ENCODE measurements around the gene UNC5C. TPM values are rescaled to one million over a fixed set of nuclear protein-coding genes. Genes with fewer than 3 reads are reported as not detected.

Gene UNC5C
- polyA plus RNA-seq, 1 of the 3 experiments (the other 2 are of a cell fraction): 3.3 TPM

- peak; percentile 52; the same call in 1 of the 2 replicates for TF ChIP-seq REST (IDR thresholded peaks at IDR 0.05; ENCODE audit: low read depth, low read length)
- peak; percentile 88 for TF ChIP-seq MXI1 (IDR thresholded peaks at IDR 0.05; ENCODE audit: low read depth, low read length)
- peak; percentile 93 for TF ChIP-seq GATA2 (CRISPR knock-in tag; IDR thresholded peaks at IDR 0.05)
- TF ChIP-seq JUND (IDR thresholded peaks at IDR 0.05): peak; percentile 12; the same call in 1 of the 2 replicates
- no peak for TF ChIP-seq EZH2phosphoT487 (IDR thresholded peaks at IDR 0.05; ENCODE audit: borderline replicate concordance, low read depth)
- peak; percentile 40 for TF ChIP-seq PBX3 (IDR thresholded peaks at IDR 0.05)
- TF ChIP-seq TEAD4 (IDR thresholded peaks at IDR 0.05; ENCODE audit: borderline replicate concordance, insufficient read depth): no peak
- peak; percentile 98 for TF ChIP-seq FOXJ3 (CRISPR knock-in tag; IDR thresholded peaks at IDR 0.05)
- TF ChIP-seq RCOR1 (IDR thresholded peaks at IDR 0.05; ENCODE audit: low read length): peak; percentile 85; the same call in 1 of the 2 replicates
- TF ChIP-seq FOSL2 (IDR thresholded peaks at IDR 0.05; ENCODE audit: borderline replicate concordance, low read depth): peak; percentile 25; the same call in 1 of the 2 replicates
- 0 out of 2 replicates have a peak, but pooled peaks have one; percentile 1 for TF ChIP-seq SMC3 (IDR thresholded peaks at IDR 0.05; ENCODE audit: low read depth, low read length)
- TF ChIP-seq YY1 (IDR thresholded peaks at IDR 0.05; ENCODE audit: low read depth): peak; percentile 38; the same call in 1 of the 2 replicates
- peak; percentile 55 for TF ChIP-seq ELF1 (IDR thresholded peaks at IDR 0.05)
- peak; percentile 74 for TF ChIP-seq NFIC (IDR thresholded peaks at IDR 0.05; ENCODE audit: borderline replicate concordance)
- TF ChIP-seq POLR2AphosphoS5 (IDR thresholded peaks at IDR 0.05; ENCODE audit: low read depth, low read length): peak; percentile 78
- no peak for TF ChIP-seq CTCF (IDR thresholded peaks at IDR 0.05)
- TF ChIP-seq USF2 (IDR thresholded peaks at IDR 0.05; ENCODE audit: borderline replicate concordance, low read depth, low read length): no peak
- peak; percentile 22; the same call in 1 of the 2 replicates for TF ChIP-seq USF1 (IDR thresholded peaks at IDR 0.05; ENCODE audit: borderline replicate concordance, low read depth)
- peak; percentile 27 for TF ChIP-seq RAD21 (IDR thresholded peaks at IDR 0.05; ENCODE audit: low read length)
- peak; percentile 10; the same call in 1 of the 2 replicates for TF ChIP-seq TAF1 (IDR thresholded peaks at IDR 0.05; ENCODE audit: borderline replicate concordance, low read depth, low read length)
- TF ChIP-seq FOXM1 (IDR thresholded peaks at IDR 0.05; ENCODE audit: low read depth): peak; percentile 40; the same call in 1 of the 2 replicates
- peak; percentile 72 for TF ChIP-seq GABPA (IDR thresholded peaks at IDR 0.05; ENCODE audit: low read depth)
- peak; percentile 74 for TF ChIP-seq MAX (IDR thresholded peaks at IDR 0.05; ENCODE audit: low read depth)
- peak; percentile 28 to 99; a peak in 3 of 4 replicates for TF ChIP-seq EP300 (IDR thresholded peaks at IDR 0.05; ENCODE audit: borderline replicate concordance in 1 of 2, low read depth in 1 of 2, low read length in 1 of 2)
- no peak for TF ChIP-seq NRF1 (IDR thresholded peaks at IDR 0.05; ENCODE audit: low read depth, low read length)
- TF ChIP-seq IRF3 (IDR thresholded peaks at IDR 0.05; ENCODE audit: low read depth, low read length): no peak
Measured at GRCh38 chr4:95516528-95517017, 32.2 kb downstream of the UNC5C start (continued).
